Astrocyte of the spinal cord (primary cell): ENCODE measurements around the gene TTC6.

ENCODE experiments used
- DNase-seq: peaks from one replicate; pipeline ENCODE4 v3.0.0; 2011; ENCODE audit warnings: low read depth, low spot score
- H3K4me3 ChIP-seq: 2 replicates; pipeline ENCODE4 v1.5.1; 2011; ENCODE audit warnings: low read depth, mild to moderate bottlenecking, low read length, moderate library complexity
- in situ Hi-C: cut with HindIII; loops from 2 replicates; pipeline ENCODE4 v1.10.0; 2017; ENCODE audit warnings: low sequenced_read_pairs
- TF ChIP-seq, protein P1 (sequence below): IDR thresholded peaks from 2 replicates; pipeline ENCODE4 v1.5.1; 2012; ENCODE audit warnings: low read depth, mild to moderate bottlenecking, low read length, inconsistent platforms

The TTC6 gene

DNA sequence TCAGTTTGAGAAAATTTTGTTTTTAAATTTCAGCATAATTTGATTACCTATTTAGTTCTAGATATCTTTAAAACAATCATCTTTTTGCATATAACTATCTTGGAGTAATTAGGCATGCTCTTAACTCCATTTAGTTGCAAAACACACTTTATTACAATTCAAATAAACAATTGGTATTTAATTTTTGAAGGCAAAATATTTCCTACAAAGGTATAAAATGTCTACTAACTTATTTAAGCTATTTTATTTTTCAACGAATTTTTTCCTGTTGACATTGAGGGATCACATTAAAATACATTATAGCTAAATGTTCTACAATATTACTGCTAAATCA is 8.7 kb upstream of the TTC6 start:
- TF ChIP-seq, protein P1, sequence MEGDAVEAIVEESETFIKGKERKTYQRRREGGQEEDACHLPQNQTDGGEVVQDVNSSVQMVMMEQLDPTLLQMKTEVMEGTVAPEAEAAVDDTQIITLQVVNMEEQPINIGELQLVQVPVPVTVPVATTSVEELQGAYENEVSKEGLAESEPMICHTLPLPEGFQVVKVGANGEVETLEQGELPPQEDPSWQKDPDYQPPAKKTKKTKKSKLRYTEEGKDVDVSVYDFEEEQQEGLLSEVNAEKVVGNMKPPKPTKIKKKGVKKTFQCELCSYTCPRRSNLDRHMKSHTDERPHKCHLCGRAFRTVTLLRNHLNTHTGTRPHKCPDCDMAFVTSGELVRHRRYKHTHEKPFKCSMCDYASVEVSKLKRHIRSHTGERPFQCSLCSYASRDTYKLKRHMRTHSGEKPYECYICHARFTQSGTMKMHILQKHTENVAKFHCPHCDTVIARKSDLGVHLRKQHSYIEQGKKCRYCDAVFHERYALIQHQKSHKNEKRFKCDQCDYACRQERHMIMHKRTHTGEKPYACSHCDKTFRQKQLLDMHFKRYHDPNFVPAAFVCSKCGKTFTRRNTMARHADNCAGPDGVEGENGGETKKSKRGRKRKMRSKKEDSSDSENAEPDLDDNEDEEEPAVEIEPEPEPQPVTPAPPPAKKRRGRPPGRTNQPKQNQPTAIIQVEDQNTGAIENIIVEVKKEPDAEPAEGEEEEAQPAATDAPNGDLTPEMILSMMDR: no peak
- no peak overlapping the region for H3K4me3 ChIP-seq
- DNase-seq: no peak
- in situ Hi-C loops: no loop called here

DNA sequence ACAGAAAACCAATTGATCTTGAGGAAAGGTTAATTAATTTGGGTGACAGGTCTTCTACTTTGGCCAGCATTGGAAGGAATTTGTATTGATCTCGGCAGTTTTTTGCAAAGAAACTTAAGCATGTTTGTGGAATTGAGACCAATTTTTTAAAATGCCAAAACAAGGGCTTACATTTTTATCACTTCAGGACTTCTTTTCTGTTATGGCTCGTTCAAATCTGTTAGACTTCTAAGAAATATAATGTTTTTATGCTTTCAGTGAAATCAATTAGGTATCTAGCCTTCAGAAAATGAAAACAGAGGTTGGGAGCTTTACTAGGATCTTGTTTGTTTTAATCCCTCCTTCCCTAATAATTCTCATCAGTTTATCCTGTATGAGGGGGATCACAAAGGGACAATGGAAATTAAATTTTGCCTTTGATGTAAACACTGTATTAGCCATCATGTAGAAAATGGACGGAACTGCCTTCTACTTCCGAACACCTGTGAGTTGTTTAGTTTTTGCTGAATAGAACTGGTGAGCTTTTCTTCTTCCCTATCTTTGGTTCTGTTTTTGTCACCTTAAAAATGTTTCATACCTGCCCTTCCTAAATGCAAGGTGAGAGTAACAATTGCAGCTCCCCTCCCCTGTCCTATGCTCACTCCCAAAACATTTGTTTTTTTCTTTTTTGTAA is 8.2 kb upstream of the TTC6 start:
- DNase-seq: no peak
- TF ChIP-seq, protein P1: no peak
- H3K4me3 ChIP-seq: no peak overlapping the region
- in situ Hi-C loops: no loop called here

DNA sequence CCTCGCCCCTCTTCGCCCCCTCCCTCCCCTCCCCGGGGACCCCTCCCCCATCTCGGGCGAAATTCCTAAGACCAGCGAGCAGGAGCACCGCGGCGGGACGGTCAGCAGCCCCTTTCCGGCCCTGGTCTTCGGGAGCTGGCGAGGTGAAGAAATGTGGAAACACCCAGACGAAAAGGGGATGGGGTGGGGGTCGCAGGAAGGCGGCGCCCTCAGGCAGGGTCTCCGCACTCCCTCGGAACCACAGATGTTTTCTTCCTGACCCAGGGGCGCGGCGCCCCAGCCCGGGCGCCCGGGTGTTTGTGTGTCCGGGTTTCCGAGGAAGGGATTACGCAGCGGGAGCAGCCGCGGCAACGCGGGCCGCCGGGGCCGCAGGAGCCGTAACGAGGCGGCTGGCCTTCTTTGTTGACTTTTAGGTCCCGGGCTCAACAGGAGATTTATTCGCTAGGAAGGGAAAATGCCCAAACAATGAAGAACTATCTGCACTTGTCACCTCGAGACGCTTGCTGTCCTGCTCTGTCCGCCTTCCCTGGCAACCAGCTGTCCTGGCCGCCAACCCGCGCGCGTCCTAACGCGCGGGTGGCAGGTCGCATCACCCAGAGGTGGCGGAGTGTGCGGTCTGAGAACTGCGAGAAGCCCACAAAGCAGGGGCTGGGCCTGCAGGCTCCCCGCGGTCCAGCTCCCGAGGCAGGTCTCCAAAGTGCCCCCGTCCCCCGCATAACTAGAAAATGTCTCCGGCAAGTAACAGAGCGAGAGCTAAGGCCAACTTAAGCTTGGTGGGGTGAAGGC is 7.4 kb upstream of the TTC6 start:
- in situ Hi-C loops: no loop called here
- H3K4me3 ChIP-seq: no peak overlapping the region
- DNase-seq: no peak
- TF ChIP-seq, protein P1: no peak

DNA sequence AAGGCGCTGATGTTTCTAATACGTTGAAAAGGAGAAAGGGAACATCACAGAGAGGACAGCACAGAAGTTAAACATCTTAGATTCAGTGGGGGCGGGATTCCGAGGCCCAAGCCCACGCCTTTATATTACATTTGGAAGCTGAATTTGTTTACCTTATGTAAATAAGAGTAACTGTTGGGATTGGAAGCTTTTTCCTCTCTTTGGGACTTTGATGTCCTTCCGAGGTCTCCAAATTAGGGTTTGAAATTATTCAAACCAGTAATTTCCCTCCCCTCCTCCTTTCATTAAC is 6.8 kb upstream of the TTC6 start:
- H3K4me3 ChIP-seq: no peak overlapping the region
- DNase-seq: no peak
- TF ChIP-seq, protein P1: no peak
- in situ Hi-C loops: no loop called here

DNA sequence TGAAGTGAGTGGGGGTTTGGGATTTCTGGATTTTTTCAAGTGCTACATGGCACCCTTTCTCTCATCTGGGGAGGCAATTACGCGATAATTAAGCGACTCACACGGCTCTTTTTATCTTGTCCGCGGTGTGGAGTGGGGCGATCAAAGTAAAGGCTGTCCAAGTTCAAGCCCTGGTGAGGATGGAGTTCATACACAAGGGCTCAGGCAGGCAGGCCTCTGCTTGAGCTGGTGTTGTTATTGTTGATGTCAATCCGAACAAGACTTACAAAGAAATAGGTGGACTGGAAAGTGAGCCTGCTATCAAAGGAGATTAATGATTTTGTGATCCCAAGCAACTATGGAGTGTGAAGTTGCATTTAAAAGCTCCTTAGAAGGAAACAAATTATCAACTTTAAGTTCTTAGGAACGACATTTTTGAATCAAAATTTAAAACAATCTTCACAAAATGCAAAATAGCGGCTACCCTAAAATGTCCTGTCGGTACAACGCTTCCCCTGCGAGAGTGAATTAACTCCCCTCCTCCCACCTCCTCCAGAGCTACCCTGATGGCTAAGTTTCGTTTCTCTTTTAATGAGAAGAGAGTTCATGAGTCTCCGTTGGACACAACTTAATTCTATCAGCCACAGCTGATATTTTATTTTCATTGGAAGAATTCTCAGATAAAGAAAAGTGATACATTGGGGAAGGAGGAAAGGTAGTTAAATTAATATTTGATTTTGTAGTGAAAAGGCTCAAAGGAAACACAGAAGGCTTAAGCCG is 6.3 kb upstream of the TTC6 start:
- TF ChIP-seq, protein P1: no peak
- no peak overlapping the region for H3K4me3 ChIP-seq
- in situ Hi-C loops: no loop called here
- no peak for DNase-seq

DNA sequence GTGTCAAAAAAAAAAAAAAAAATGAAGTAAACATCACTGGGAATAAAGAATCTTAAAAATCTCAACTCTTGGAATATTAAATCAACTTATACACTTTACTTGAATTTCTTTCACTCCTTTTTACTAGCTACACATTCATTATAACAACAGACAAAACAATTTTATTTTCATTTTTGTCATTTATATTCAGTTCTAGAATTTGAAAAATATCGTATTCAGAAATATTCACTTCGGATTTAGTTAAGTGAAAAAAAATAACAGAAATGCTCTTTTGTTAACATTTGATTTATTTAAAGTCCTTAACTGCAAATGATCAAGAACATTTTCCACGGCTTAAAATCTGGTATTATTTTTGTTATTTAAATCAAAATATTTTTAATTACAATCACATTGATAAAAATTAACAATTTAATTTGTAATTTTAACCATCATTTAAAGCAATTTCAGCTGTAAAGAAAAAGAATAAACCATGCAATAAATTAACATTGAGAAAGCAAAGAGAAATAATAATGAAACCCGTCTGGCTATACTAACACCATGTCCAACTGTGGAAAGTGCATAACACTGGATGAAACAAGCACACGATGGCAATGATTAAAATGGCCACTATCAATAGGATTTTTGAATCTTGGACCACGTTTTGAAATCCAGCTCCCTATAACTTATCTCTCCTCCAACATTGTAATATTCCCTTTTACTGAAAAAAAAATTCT is 5.6 kb upstream of the TTC6 start:
- in situ Hi-C loops: no loop called here
- DNase-seq: no peak
- H3K4me3 ChIP-seq: no peak overlapping the region
- TF ChIP-seq, protein P1: no peak
